Smooth muscle cell of the brain vasculature (primary cell): ENCODE results near the gene WDR75.
A peak's percentile ranks its signal among the peaks of the same experiment; 100 is the strongest.
"Not testable (repeated sequence)": the region's sequence is repeated elsewhere in the genome, so short reads cannot be mapped to it uniquely, and the experiment has no call there.

Source experiments
- DNase-seq: peaks from one replicate; pipeline ENCODE4 v3.0.0-alpha.2; 2012; ENCODE audit warnings: low read depth, low spot score

The WDR75 gene

GRCh38 chr2:189440947-189441708 lies at the start of gene WDR75:
TSS of gene WDR75 (plus strand) at chr2:189441474. CDS start at chr2:189441493, 19 bp downstream.
- DNase-seq, result peak; percentile 89

- peak; percentile 46 for DNase-seq
Measured at GRCh38 chr2:189393440-189394111, 47.7 kb upstream of the WDR75 start.

- no peak for DNase-seq
Measured at GRCh38 chr2:189394525-189394924, 46.7 kb upstream of the WDR75 start.

GRCh38 chr2:189402932-189403331 lies 38.3 kb upstream of the WDR75 start:
- DNase-seq, result no peak

- no peak for DNase-seq
Measured at GRCh38 chr2:189406586-189407233, 34.6 kb upstream of the WDR75 start.

- peak; percentile 65 for DNase-seq
Measured at GRCh38 chr2:189407281-189408209, 33.7 kb upstream of the WDR75 start.

- no peak for DNase-seq
Measured at GRCh38 chr2:189408294-189408693, 33.0 kb upstream of the WDR75 start.

- DNase-seq, result no peak
Measured at GRCh38 chr2:189409131-189409530, 32.1 kb upstream of the WDR75 start.

- no peak for DNase-seq
Measured at GRCh38 chr2:189409647-189410046, 31.6 kb upstream of the WDR75 start.

- peak; percentile 69 for DNase-seq
Measured at GRCh38 chr2:189411860-189412259, 29.4 kb upstream of the WDR75 start.

- no peak for DNase-seq
Measured at GRCh38 chr2:189412330-189412953, 28.8 kb upstream of the WDR75 start.

GRCh38 chr2:189413249-189413648 lies 28.0 kb upstream of the WDR75 start:
- DNase-seq, result no peak

- no peak for DNase-seq
Measured at GRCh38 chr2:189421644-189422043, 19.6 kb upstream of the WDR75 start.

GRCh38 chr2:189424961-189425360 lies 16.3 kb upstream of the WDR75 start:
- no peak for DNase-seq

- DNase-seq, result no peak
Measured at GRCh38 chr2:189425676-189426075, 15.6 kb upstream of the WDR75 start.

GRCh38 chr2:189426886-189427285 lies 14.4 kb upstream of the WDR75 start:
- no peak for DNase-seq

- DNase-seq, result no peak
Measured at GRCh38 chr2:189427872-189428271, 13.4 kb upstream of the WDR75 start.

- DNase-seq, result not testable (repeated sequence)
Measured at GRCh38 chr2:189430448-189430847, 10.8 kb upstream of the WDR75 start.

GRCh38 chr2:189435803-189436202 lies 5.5 kb upstream of the WDR75 start:
- DNase-seq, result not testable (repeated sequence)

- no peak for DNase-seq
Measured at GRCh38 chr2:189437926-189438325, 3.3 kb upstream of the WDR75 start.

- no peak for DNase-seq
Measured at GRCh38 chr2:189439342-189439741, 1.9 kb upstream of the WDR75 start.
